IgD-negative memory B cell (primary cell): ENCODE measurements around the gene CYP2J2. TPM values are rescaled to one million over a fixed set of nuclear protein-coding genes. Genes with fewer than 3 reads are reported as not detected.
A peak's percentile ranks its signal among the peaks of the same experiment; 100 is the strongest.
"Not testable (repeated sequence)": the region's sequence is repeated elsewhere in the genome, so short reads cannot be mapped to it uniquely, and the experiment has no call there.

ENCODE experiments used
- H3K27ac Mint-ChIP-seq, 3 donors: one replicate each; pipeline ENCODE4 v1.8.0; 2020 to 2022; ENCODE audit warnings: mild to moderate bottlenecking in 3 of 3, mixed read lengths in 3 of 3, moderate library complexity in 1 of 3
- H3K27me3 Mint-ChIP-seq: one replicate; pipeline ENCODE4 v1.8.0; 2021; ENCODE audit warnings: mixed read lengths
- H3K36me3 Mint-ChIP-seq: one replicate; pipeline ENCODE4 v1.8.0; 2020; ENCODE audit warnings: mild to moderate bottlenecking, mixed read lengths
- H3K4me1 Mint-ChIP-seq, 3 donors: one replicate each; pipeline ENCODE4 v1.8.0; 2020 to 2022; ENCODE audit warnings: mixed read lengths in 3 of 3, mild to moderate bottlenecking in 1 of 3
- H3K4me3 Mint-ChIP-seq, 4 donors: one replicate each; pipeline ENCODE4 v1.8.0; 2020 to 2022; ENCODE audit warnings: mild to moderate bottlenecking in 4 of 4, mixed read lengths in 4 of 4, moderate library complexity in 3 of 4
- H3K9me3 Mint-ChIP-seq, 3 donors: one replicate each; pipeline ENCODE4 v1.8.0; 2020 to 2021; ENCODE audit warnings: mixed read lengths in 3 of 3, mild to moderate bottlenecking in 1 of 3
- polyA plus RNA-seq: library from polyadenylated mRNA; unstranded; fragments of 300-500 nt; fragmentation: Illumina TruSeq; gene quantifications from one replicate; pipeline ENCODE4 v1.2.3, GENCODE V29; 2021

CYP2J2 gene
- polyA plus RNA-seq, 1 donor from 2014 or later, result 1.0 TPM

- Mint-ChIP-seq H3K27ac (no peak overlapping the region), H3K9me3 (peaks cover 3 to 11% (median 9%) of the 10 kb centered on the region in 3 donors), H3K36me3 (no peaks in the 10 kb centered on the region), H3K4me1 (no peaks in the 10 kb centered on the region), H3K4me3 (no peak overlapping the region), H3K27me3 (peaks cover 5% of the 10 kb centered on the region)
Observed at GRCh38 chr1:59939393-59939792, 12.8 kb upstream of the CYP2J2 start.

- Mint-ChIP-seq H3K9me3 (peaks cover 3 to 11% (median 9%) of the 10 kb centered on the region in 3 donors), H3K4me1 (no peaks in the 10 kb centered on the region), H3K36me3 (no peaks in the 10 kb centered on the region), H3K27me3 (peaks cover 5% of the 10 kb centered on the region), H3K4me3 (no peak overlapping the region), H3K27ac (no peak overlapping the region)
Observed at GRCh38 chr1:59937636-59938210, 11.2 kb upstream of the CYP2J2 start.

GRCh38 chr1:59936358-59936821, 9.8 kb upstream of the CYP2J2 start:
- Mint-ChIP-seq H3K4me1 (no peaks in the 10 kb centered on the region), H3K36me3 (no peaks in the 10 kb centered on the region), H3K4me3 (no peak overlapping the region), H3K27ac (no peak overlapping the region), H3K9me3 (peaks cover 3 to 11% (median 9%) of the 10 kb centered on the region in 3 donors), H3K27me3 (peaks cover 5% of the 10 kb centered on the region)

GRCh38 chr1:59928996-59929395, 2.4 kb upstream of the CYP2J2 start:
- H3K27me3 Mint-ChIP-seq, result peaks cover 6% of the 10 kb centered on the region
- H3K4me3 Mint-ChIP-seq, result no peak overlapping the region
- H3K4me1 Mint-ChIP-seq, result peaks cover 4 to 16% (median 8%) of the 10 kb centered on the region in 3 donors
- H3K36me3 Mint-ChIP-seq, result no peaks in the 10 kb centered on the region
- H3K27ac Mint-ChIP-seq, result no peak overlapping the region
- peaks cover 1 to 7% (median 4%) of the 10 kb centered on the region in 3 donors for H3K9me3 Mint-ChIP-seq

GRCh38 chr1:59927213-59927612, 640 bp upstream of the CYP2J2 start:
- peaks cover 6% of the 10 kb centered on the region for H3K27me3 Mint-ChIP-seq
- peak overlapping the region in 1 of 3 donors; percentile 2 for H3K27ac Mint-ChIP-seq
- H3K4me3 Mint-ChIP-seq, result peak overlapping the region; percentile 82 to 97 (median 91)
- H3K36me3 Mint-ChIP-seq, result no peaks in the 10 kb centered on the region
- H3K4me1 Mint-ChIP-seq, result peaks cover 4 to 16% (median 8%) of the 10 kb centered on the region in 3 donors
- H3K9me3 Mint-ChIP-seq, result peaks cover 1 to 12% (median 9%) of the 10 kb centered on the region in 3 donors

GRCh38 chr1:59924653-59925052, 1.9 kb downstream of the CYP2J2 start:
- H3K36me3 Mint-ChIP-seq, result no peaks in the 10 kb centered on the region
- H3K9me3 Mint-ChIP-seq, result peaks cover 1 to 12% (median 9%) of the 10 kb centered on the region in 3 donors
- peaks cover 8% of the 10 kb centered on the region for H3K27me3 Mint-ChIP-seq
- H3K4me3 Mint-ChIP-seq, result peak overlapping the region in 1 of 4 donors; percentile 91
- no peak overlapping the region for H3K27ac Mint-ChIP-seq
- H3K4me1 Mint-ChIP-seq, result peaks cover 4 to 16% (median 8%) of the 10 kb centered on the region in 3 donors

- H3K27ac Mint-ChIP-seq, H3K4me1 Mint-ChIP-seq, H3K27me3 Mint-ChIP-seq, H3K36me3 Mint-ChIP-seq, H3K4me3 Mint-ChIP-seq: not testable (repeated sequence)
- peaks cover 1 to 12% (median 9%) of the 10 kb centered on the region in 3 donors for H3K9me3 Mint-ChIP-seq
Observed at GRCh38 chr1:59921258-59921899, 5.2 kb downstream of the CYP2J2 start.

- Mint-ChIP-seq H3K9me3 (peaks cover 1 to 7% (median 6%) of the 10 kb centered on the region in 3 donors), H3K27ac (no peak overlapping the region), H3K4me1 (no peaks in the 10 kb centered on the region), H3K4me3 (no peak overlapping the region), H3K27me3 (peaks cover 3% of the 10 kb centered on the region), H3K36me3 (peaks cover 3% of the 10 kb centered on the region)
Observed at GRCh38 chr1:59919746-59920145, 6.8 kb downstream of the CYP2J2 start.

- Mint-ChIP-seq H3K4me3 (no peak overlapping the region), H3K27me3 (peaks cover 3% of the 10 kb centered on the region), H3K36me3 (peaks cover 3% of the 10 kb centered on the region), H3K27ac (no peak overlapping the region), H3K4me1 (no peaks in the 10 kb centered on the region), H3K9me3 (no peaks in the 10 kb centered on the region)
Observed at GRCh38 chr1:59917785-59918180, 8.8 kb downstream of the CYP2J2 start.

GRCh38 chr1:59917026-59917784, 9.4 kb downstream of the CYP2J2 start:
- Mint-ChIP-seq H3K27me3 (peaks cover 3% of the 10 kb centered on the region), H3K4me1 (no peaks in the 10 kb centered on the region), H3K27ac (no peak overlapping the region), H3K4me3 (no peak overlapping the region), H3K36me3 (peaks cover 3% of the 10 kb centered on the region), H3K9me3 (no peaks in the 10 kb centered on the region)

GRCh38 chr1:59915516-59915915, 11.1 kb downstream of the CYP2J2 start:
- no peaks in the 10 kb centered on the region for H3K4me1 Mint-ChIP-seq
- no peak overlapping the region for H3K4me3 Mint-ChIP-seq
- peaks cover 3% of the 10 kb centered on the region for H3K36me3 Mint-ChIP-seq
- H3K27ac Mint-ChIP-seq, result no peak overlapping the region
- H3K27me3 Mint-ChIP-seq, result peaks cover 2% of the 10 kb centered on the region
- H3K9me3 Mint-ChIP-seq, result no peaks in the 10 kb centered on the region

- not testable (repeated sequence) for H3K4me3 Mint-ChIP-seq, H3K36me3 Mint-ChIP-seq, H3K4me1 Mint-ChIP-seq, H3K27me3 Mint-ChIP-seq, H3K27ac Mint-ChIP-seq, H3K9me3 Mint-ChIP-seq
Observed at GRCh38 chr1:59914791-59915286, 11.7 kb downstream of the CYP2J2 start.

- Mint-ChIP-seq H3K27ac (no peak overlapping the region), H3K36me3 (no peaks in the 10 kb centered on the region), H3K4me1 (no peaks in the 10 kb centered on the region), H3K27me3 (no peaks in the 10 kb centered on the region), H3K4me3 (no peak overlapping the region), H3K9me3 (no peaks in the 10 kb centered on the region)
Observed at GRCh38 chr1:59908682-59909081, 17.9 kb downstream of the CYP2J2 start.

- H3K36me3 Mint-ChIP-seq, result no peaks in the 10 kb centered on the region
- peaks cover 0 to 2% (median 2%) of the 10 kb centered on the region in 3 donors for H3K4me1 Mint-ChIP-seq
- H3K27me3 Mint-ChIP-seq, result no peaks in the 10 kb centered on the region
- no peaks in the 10 kb centered on the region for H3K9me3 Mint-ChIP-seq
- no peak overlapping the region for H3K4me3 Mint-ChIP-seq
- H3K27ac Mint-ChIP-seq, result no peak overlapping the region
Observed at GRCh38 chr1:59908084-59908483, 18.5 kb downstream of the CYP2J2 start.

GRCh38 chr1:59906931-59907330, 19.6 kb downstream of the CYP2J2 start:
- Mint-ChIP-seq H3K4me3 (no peak overlapping the region), H3K4me1 (peaks cover 0 to 4% (median 2%) of the 10 kb centered on the region in 3 donors), H3K27ac (no peak overlapping the region), H3K27me3 (no peaks in the 10 kb centered on the region), H3K36me3 (no peaks in the 10 kb centered on the region), H3K9me3 (no peaks in the 10 kb centered on the region)
